HepG2 (cell line): ENCODE measurements around the gene TMEM174. TPM values are rescaled to one million over a fixed set of nuclear protein-coding genes. Genes with fewer than 3 reads are reported as not detected.

Source experiments
- ATAC-seq: fragments of 200-7000 bp; cut with Tn5 transposase; 3 replicates; pipeline ENCODE4 v1.9.1; 2020; ENCODE audit warnings: mild to moderate bottlenecking, moderate library complexity
- BruUV-seq: library from RNA; stranded (reverse); fragments of 400-500 nt; replicated peaks from 2 replicates; lab custom pipeline; 2021; lab: Mats Ljungman, UMichigan
- CTCF ChIA-PET: fragments of 300-600 bp; formaldehyde crosslinking; extraction: SDS; loops from one replicate; lab custom pipeline; 2021; ENCODE audit warnings: low total read pairs, inconsistent platforms, low intra/inter-chr PET ratio; lab: Yijun Ruan, JAX
- POLR2A ChIA-PET: fragments of 350-600 bp; sonication (Branson Sonifier 250); formaldehyde crosslinking; loops from one replicate; lab custom pipeline; 2020; ENCODE audit warnings: antibody characterized with exemption, inconsistent platforms; lab: Yijun Ruan, JAX
- DNase-seq: peaks from one replicate; pipeline ENCODE4 v3.0.0-alpha.2; 2015; ENCODE audit warnings: low spot score
- FAIRE-seq: peaks from 3 replicates; lab custom pipeline; 2011; peaks lifted over from hg19 to GRCh38; lab: Jason Lieb, UNC
- H2AFZ ChIP-seq: one replicate; pipeline ENCODE4 v1.6.1; 2011; ENCODE audit warnings: low read length, inconsistent platforms
- H3K27ac ChIP-seq: fragments of 300-600 bp; 3 replicates; pipeline ENCODE4 v1.8.0; 2011; ENCODE audit warnings: mixed run types, mild to moderate bottlenecking, mixed read lengths, low read length, inconsistent platforms; ENCODE audit not compliant: insufficient read depth; ENCODE audit errors: extremely low read length
- H3K27me3 ChIP-seq, 2 experiments: fragments of 200-600 bp in 1 of 2; 2 replicates in 1 of 2; 3 replicates in 1 of 2; pipeline versions ENCODE4 v1.6.0 to v1.8.0; 2011; ENCODE audit warnings: low read length in 2 of 2, mild to moderate bottlenecking in 2 of 2, moderate library complexity in 2 of 2, inconsistent platforms in 1 of 2; ENCODE audit not compliant: insufficient read depth in 2 of 2, control insufficient read depth in 1 of 2
- H3K36me3 ChIP-seq, 2 experiments: fragments of 200-600 bp in 1 of 2; replicated peaks in 1 of 2; 2 replicates in 1 of 2; 3 replicates in 1 of 2; pipeline versions ENCODE4 v1.5.1 to v1.8.0; 2011; ENCODE audit warnings: low read length in 2 of 2, inconsistent platforms in 1 of 2; ENCODE audit not compliant: insufficient read depth in 2 of 2, control insufficient read depth in 1 of 2
- H3K4me1 ChIP-seq: 2 replicates; pipeline ENCODE4 v1.5.1; 2012; ENCODE audit warnings: low read length, inconsistent platforms; ENCODE audit not compliant: insufficient read depth
- H3K4me2 ChIP-seq: 2 replicates; pipeline ENCODE4 v1.6.0; 2011; ENCODE audit warnings: low read depth, low read length, inconsistent platforms
- H3K4me3 ChIP-seq, 3 experiments: fragments of 200-600 bp in 1 of 3; sonication (generic), shearing (Covaris generic) in 1 of 3; replicated peaks in 1 of 3; 2 replicates each; pipeline ENCODE4 v1.5.1; 2011 to 2016; ENCODE audit warnings: low read length in 3 of 3, inconsistent platforms in 2 of 3, low read depth in 2 of 3, mild to moderate bottlenecking in 2 of 3, control low read depth in 1 of 3, mixed read lengths in 1 of 3; ENCODE audit not compliant: insufficient read depth in 1 of 3
- H3K79me2 ChIP-seq: one replicate; pipeline ENCODE4 v1.6.1; 2011; ENCODE audit warnings: low read length, inconsistent platforms; ENCODE audit not compliant: insufficient read depth
- H3K9ac ChIP-seq: 2 replicates; pipeline ENCODE4 v1.6.0; 2011; ENCODE audit warnings: mild to moderate bottlenecking, low read depth, low read length, inconsistent platforms; ENCODE audit not compliant: insufficient read depth
- H3K9me3 ChIP-seq: 2 replicates; pipeline ENCODE4 v1.5.1; 2012; ENCODE audit warnings: mild to moderate bottlenecking, low read length
- H4K20me1 ChIP-seq: 2 replicates; pipeline ENCODE4 v1.6.0; 2011; ENCODE audit warnings: inconsistent platforms, mild to moderate bottlenecking, low read length, moderate library complexity; ENCODE audit not compliant: insufficient read depth
- ATF2 ChIP-seq: sonication (generic); formaldehyde crosslinking; IDR thresholded peaks from 2 replicates; pipeline ENCODE4 v1.4.0; 2020; ENCODE audit warnings: missing genetic modification reagents
- CC2D1A ChIP-seq: sonication (generic); formaldehyde crosslinking; IDR thresholded peaks from 2 replicates; pipeline ENCODE4 v1.8.1; 2023; ENCODE audit warnings: mild to moderate bottlenecking, missing genetic modification reagents
- FOXM1 ChIP-seq: sonication (generic); formaldehyde crosslinking; IDR thresholded peaks from 2 replicates; pipeline ENCODE4 v1.5.0; 2020; ENCODE audit warnings: missing genetic modification reagents
- PAX8 ChIP-seq: sonication (generic); formaldehyde crosslinking; IDR thresholded peaks from 2 replicates; pipeline ENCODE4 v1.8.0; 2022; ENCODE audit warnings: mild to moderate bottlenecking, missing genetic modification reagents, borderline replicate concordance
- SIN3A ChIP-seq: IDR thresholded peaks from 2 replicates; pipeline ENCODE4 v1.6.1; 2011; ENCODE audit warnings: low read depth, mild to moderate bottlenecking, control low read depth, low read length, borderline replicate concordance
- TBL1XR1 ChIP-seq: fragments of 150-350 bp; IDR thresholded peaks from 2 replicates; pipeline ENCODE4 v1.6.1; 2014; ENCODE audit warnings: borderline replicate concordance, low read length; ENCODE audit not compliant: partially characterized antibody
- ZNF687 ChIP-seq: sonication (generic); formaldehyde crosslinking; IDR thresholded peaks from 2 replicates; pipeline ENCODE4 v1.5.1; 2020; ENCODE audit warnings: mild to moderate bottlenecking, missing genetic modification reagents, moderate library complexity
- WGBS: methylation state at CpG from one replicate; pipeline ENCODE4 v1.1.6; 2017; ENCODE audit warnings: low lambda C conversion rate; 5-methylcytosine and 5-hydroxymethylcytosine counted together
- in situ Hi-C: cut with HindIII; loops from 2 replicates; pipeline ENCODE4 v1.10.0; 2017; ENCODE audit warnings: low pct_unique_long_range_greater_than_20kb; ENCODE audit not compliant: extremely low pct_ligation_motif_present
- intact Hi-C: fragments of 100-400 bp; cut with micrococcal nuclease; formaldehyde crosslinking; loops from one replicate; pipeline ENCODE4 v1.10.0; 2022; ENCODE audit not compliant: unreplicated experiment
- polyA plus RNA-seq, 8 experiments: library from polyadenylated mRNA; depleted of rRNA in 3 of 8; stranded (reverse) in 7 of 8; unstranded in 1 of 8; fragments of >200 nt; fragmentation: Illumina TruSeq in 4 of 8; extraction: Trizol in 4 of 8; gene quantifications; 2 replicates each; pipeline versions ENCODE4 v1.2.1 to v1.2.3, GENCODE V29; 2011 to 2016; ENCODE audit warnings: low read depth in 4 of 8, missing spikeins in 1 of 8, mixed read lengths in 1 of 8; ENCODE audit not compliant: insufficient read depth in 1 of 8
- total RNA-seq, 5 experiments: library from RNA; depleted of rRNA; stranded (reverse); fragments of >200 nt; fragmentation: Illumina TruSeq; extraction: Trizol; gene quantifications; 2 replicates each; pipeline ENCODE4 v1.2.3, GENCODE V29; 2016; ENCODE audit warnings: low read depth in 1 of 5

The TMEM174 gene
- total and polyA plus RNA-seq, 2 of the 13 experiments (the other 11 are each of a cell fraction or from before 2014, with no cell fraction given): not detected

- Histone ChIP-seq H3K4me1 (no peaks in the 10 kb centered on the region), H3K27me3 (peaks cover 6 to 54% of the 10 kb centered on the region in 2 experiments), H3K9me3 (no peaks in the 10 kb centered on the region), H3K4me2 (no peak overlapping the region), H3K27ac (no peak overlapping the region)
- DNase-seq: no peak
- WGBS: 0% methylated on average over 1 of the region's 1 CpG
- no TSS peak for BruUV-seq
- in situ Hi-C loops: no loop called here
- CTCF ChIA-PET: no interaction called here
- TF ChIP-seq ATF2 (CRISPR knock-in tag) (no peak), SIN3A (no peak), CC2D1A (no peak), TBL1XR1 (no peak), FOXM1 (CRISPR knock-in tag) (no peak), PAX8 (CRISPR knock-in tag) (no peak), ZNF687 (CRISPR knock-in tag) (no peak)
- TF ChIP-seq, all 625 proteins: peak for 0
- H4K20me1 ChIP-seq: no peaks in the 10 kb centered on the region
- no peaks in the 10 kb centered on the region for H3K36me3 ChIP-seq
- intact Hi-C loops: no loop called here
- POLR2A ChIA-PET: no interaction called here
- H3K4me3 ChIP-seq: no peak overlapping the region
- no peak overlapping the region for H3K9ac ChIP-seq
- no peak for ATAC-seq
- no peaks in the 10 kb centered on the region for H3K79me2 ChIP-seq
- no peak overlapping the region for H2AFZ ChIP-seq
- FAIRE-seq: no peak
Observed at GRCh38 chr5:73126957-73127356, 46.0 kb upstream of the TMEM174 start.
